Panc1 (cell line): ENCODE results near the gene NKAIN4. TPM values are rescaled to one million over a fixed set of nuclear protein-coding genes. Genes with fewer than 3 reads are reported as not detected.

ENCODE experiments used
- ATAC-seq: fragments of 200-7000 bp; cut with Tn5 transposase; 2 replicates; pipeline ENCODE4 v1.9.1; 2020; ENCODE audit warnings: mild to moderate bottlenecking, moderate library complexity
- BruUV-seq: library from RNA; stranded (reverse); fragments of 400-500 nt; replicated peaks from 2 replicates; lab custom pipeline; 2021; lab: Mats Ljungman, UMichigan
- CTCF ChIA-PET: fragments of 300-600 bp; sonication (Branson Sonifier 250); formaldehyde crosslinking; loops from one replicate; lab custom pipeline; 2022; ENCODE audit warnings: antibody characterized with exemption; lab: Charles Lee
- POLR2A ChIA-PET: fragments of 300-600 bp; sonication (Branson Sonifier 250); formaldehyde crosslinking; loops from one replicate; lab custom pipeline; 2022; ENCODE audit warnings: antibody characterized with exemption; lab: Charles Lee
- DNase-seq: peaks from one replicate; pipeline ENCODE4 v3.0.0-alpha.2; 2010; ENCODE audit warnings: low read depth, low spot score
- H3K27ac ChIP-seq: 2 replicates; pipeline ENCODE4 v1.5.1; 2011; ENCODE audit warnings: mild to moderate bottlenecking, low read length, inconsistent platforms
- H3K27me3 ChIP-seq: fragments of 200-500 bp; sonication (Bioruptor generic); 2 replicates; pipeline ENCODE4 v1.6.0; 2014; ENCODE audit warnings: low read length, inconsistent platforms; ENCODE audit not compliant: control insufficient read depth, insufficient read depth
- H3K36me3 ChIP-seq: fragments of 200-500 bp; sonication (Bioruptor generic); 2 replicates; pipeline ENCODE4 v1.5.1; 2014; ENCODE audit warnings: inconsistent platforms, mild to moderate bottlenecking, low read length, moderate library complexity; ENCODE audit not compliant: control insufficient read depth, insufficient read depth
- H3K4me1 ChIP-seq: 2 replicates; pipeline ENCODE4 v1.5.1; 2011; ENCODE audit warnings: inconsistent platforms, mild to moderate bottlenecking, low read length, moderate library complexity; ENCODE audit not compliant: control insufficient read depth, insufficient read depth
- H3K4me3 ChIP-seq, 2 experiments: 2 replicates each; pipeline ENCODE4 v1.5.1; 2011 to 2012; ENCODE audit warnings: low read depth in 2 of 2, low read length in 2 of 2, mild to moderate bottlenecking in 2 of 2, inconsistent platforms in 1 of 2, moderate library complexity in 1 of 2
- H3K9me3 ChIP-seq: fragments of 200-500 bp; sonication (Bioruptor generic); 2 replicates; pipeline ENCODE4 v1.5.1; 2014; ENCODE audit warnings: low read depth, mild to moderate bottlenecking, inconsistent platforms, low read length, moderate library complexity; ENCODE audit not compliant: control insufficient read depth, insufficient read depth
- POLR2AphosphoS5 ChIP-seq: IDR thresholded peaks from 2 replicates; pipeline ENCODE4 v1.6.1; 2012; ENCODE audit warnings: mild to moderate bottlenecking, low read depth, low read length, moderate library complexity
- SIN3A ChIP-seq: IDR thresholded peaks from 2 replicates; pipeline ENCODE4 v1.6.1; 2012; ENCODE audit warnings: low read depth, mild to moderate bottlenecking, low read length, moderate library complexity, borderline replicate concordance; ENCODE audit not compliant: insufficient read depth
- TCF7L2 ChIP-seq: IDR thresholded peaks from 2 replicates; pipeline ENCODE4 v1.6.1; 2011; ENCODE audit warnings: mild to moderate bottlenecking, low read depth, low read length, inconsistent platforms
- in situ Hi-C: cut with HindIII; loops from 2 replicates; pipeline ENCODE4 v1.10.0; 2016; ENCODE audit warnings: low sequenced_read_pairs, low pct_unique_long_range_greater_than_20kb
- intact Hi-C: fragments of 100-400 bp; cut with micrococcal nuclease; formaldehyde crosslinking; loops from one replicate; pipeline ENCODE4 v1.10.0; 2022; ENCODE audit not compliant: unreplicated experiment
- total RNA-seq: library from RNA; stranded (reverse); gene quantifications from one replicate; pipeline ENCODE4 v1.2.1, GENCODE V29; 2021; ENCODE audit not compliant: unreplicated experiment
- TF ChIP-seq, protein P1 (sequence below), 2 experiments: IDR thresholded peaks; 2 replicates each; pipeline ENCODE4 v1.6.1; 2011 to 2012; ENCODE audit warnings: low read depth in 2 of 2, control low read depth in 1 of 2, low read length in 1 of 2, mild to moderate bottlenecking in 1 of 2, moderate library complexity in 1 of 2; ENCODE audit not compliant: insufficient read depth in 1 of 2
- TF ChIP-seq, protein P2 (sequence below): fragments of 450-650 bp; IDR thresholded peaks from 2 replicates; pipeline ENCODE4 v1.5.1; 2017; ENCODE audit warnings: mild to moderate bottlenecking

Gene NKAIN4
- total RNA-seq, 1 experiment from 2014 or later, result 5.5 TPM

DNA sequence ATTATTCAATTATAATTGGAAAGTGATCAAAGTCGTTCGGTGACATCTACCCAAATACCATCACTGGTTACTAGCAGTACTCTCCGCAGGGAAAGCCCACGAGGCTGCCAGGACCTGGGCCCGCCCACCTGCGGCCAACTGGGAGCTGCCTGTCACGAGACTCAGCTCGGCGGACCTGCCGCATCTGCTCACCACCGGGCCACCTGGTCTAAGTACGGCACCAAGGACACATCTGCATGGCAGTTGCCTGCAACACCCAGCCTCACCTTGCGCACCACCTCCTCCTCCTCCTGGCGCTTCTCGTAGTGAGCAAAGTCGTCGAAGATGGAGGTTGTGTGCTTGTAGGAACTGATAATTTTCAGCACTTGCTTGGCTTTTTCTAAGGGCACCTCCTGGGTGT lies 52.2 kb downstream of the NKAIN4 start:
- H3K27ac ChIP-seq, result no peak overlapping the region
- in situ Hi-C loops (no loop called here), intact Hi-C loops (no loop called here)
- no peak for ATAC-seq
- H3K27me3 ChIP-seq, result no peaks in the 10 kb centered on the region
- H3K4me3 ChIP-seq, result no peak overlapping the region
- H3K36me3 ChIP-seq, result peaks cover 8% of the 10 kb centered on the region
- H3K4me1 ChIP-seq, result 0 out of 2 replicates have a peak, but pooled peaks cover 2% of the 10 kb centered on the region
- CTCF ChIA-PET, result no interaction called here
- POLR2A ChIA-PET, result no interaction called here
- no peaks in the 10 kb centered on the region for H3K9me3 ChIP-seq
- no peak for DNase-seq
- TF ChIP-seq TCF7L2, result no peak
- no peak for TF ChIP-seq POLR2AphosphoS5
- TF ChIP-seq, protein P1, sequence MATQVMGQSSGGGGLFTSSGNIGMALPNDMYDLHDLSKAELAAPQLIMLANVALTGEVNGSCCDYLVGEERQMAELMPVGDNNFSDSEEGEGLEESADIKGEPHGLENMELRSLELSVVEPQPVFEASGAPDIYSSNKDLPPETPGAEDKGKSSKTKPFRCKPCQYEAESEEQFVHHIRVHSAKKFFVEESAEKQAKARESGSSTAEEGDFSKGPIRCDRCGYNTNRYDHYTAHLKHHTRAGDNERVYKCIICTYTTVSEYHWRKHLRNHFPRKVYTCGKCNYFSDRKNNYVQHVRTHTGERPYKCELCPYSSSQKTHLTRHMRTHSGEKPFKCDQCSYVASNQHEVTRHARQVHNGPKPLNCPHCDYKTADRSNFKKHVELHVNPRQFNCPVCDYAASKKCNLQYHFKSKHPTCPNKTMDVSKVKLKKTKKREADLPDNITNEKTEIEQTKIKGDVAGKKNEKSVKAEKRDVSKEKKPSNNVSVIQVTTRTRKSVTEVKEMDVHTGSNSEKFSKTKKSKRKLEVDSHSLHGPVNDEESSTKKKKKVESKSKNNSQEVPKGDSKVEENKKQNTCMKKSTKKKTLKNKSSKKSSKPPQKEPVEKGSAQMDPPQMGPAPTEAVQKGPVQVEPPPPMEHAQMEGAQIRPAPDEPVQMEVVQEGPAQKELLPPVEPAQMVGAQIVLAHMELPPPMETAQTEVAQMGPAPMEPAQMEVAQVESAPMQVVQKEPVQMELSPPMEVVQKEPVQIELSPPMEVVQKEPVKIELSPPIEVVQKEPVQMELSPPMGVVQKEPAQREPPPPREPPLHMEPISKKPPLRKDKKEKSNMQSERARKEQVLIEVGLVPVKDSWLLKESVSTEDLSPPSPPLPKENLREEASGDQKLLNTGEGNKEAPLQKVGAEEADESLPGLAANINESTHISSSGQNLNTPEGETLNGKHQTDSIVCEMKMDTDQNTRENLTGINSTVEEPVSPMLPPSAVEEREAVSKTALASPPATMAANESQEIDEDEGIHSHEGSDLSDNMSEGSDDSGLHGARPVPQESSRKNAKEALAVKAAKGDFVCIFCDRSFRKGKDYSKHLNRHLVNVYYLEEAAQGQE (IDR thresholded peaks at IDR 0.05; ENCODE audit: insufficient read depth in 1 of 2, low read depth in 2 of 2, low read length in 1 of 2), result no peak
- TF ChIP-seq SIN3A, result no peak
- TF ChIP-seq, protein P2, sequence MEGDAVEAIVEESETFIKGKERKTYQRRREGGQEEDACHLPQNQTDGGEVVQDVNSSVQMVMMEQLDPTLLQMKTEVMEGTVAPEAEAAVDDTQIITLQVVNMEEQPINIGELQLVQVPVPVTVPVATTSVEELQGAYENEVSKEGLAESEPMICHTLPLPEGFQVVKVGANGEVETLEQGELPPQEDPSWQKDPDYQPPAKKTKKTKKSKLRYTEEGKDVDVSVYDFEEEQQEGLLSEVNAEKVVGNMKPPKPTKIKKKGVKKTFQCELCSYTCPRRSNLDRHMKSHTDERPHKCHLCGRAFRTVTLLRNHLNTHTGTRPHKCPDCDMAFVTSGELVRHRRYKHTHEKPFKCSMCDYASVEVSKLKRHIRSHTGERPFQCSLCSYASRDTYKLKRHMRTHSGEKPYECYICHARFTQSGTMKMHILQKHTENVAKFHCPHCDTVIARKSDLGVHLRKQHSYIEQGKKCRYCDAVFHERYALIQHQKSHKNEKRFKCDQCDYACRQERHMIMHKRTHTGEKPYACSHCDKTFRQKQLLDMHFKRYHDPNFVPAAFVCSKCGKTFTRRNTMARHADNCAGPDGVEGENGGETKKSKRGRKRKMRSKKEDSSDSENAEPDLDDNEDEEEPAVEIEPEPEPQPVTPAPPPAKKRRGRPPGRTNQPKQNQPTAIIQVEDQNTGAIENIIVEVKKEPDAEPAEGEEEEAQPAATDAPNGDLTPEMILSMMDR, result no peak
- BruUV-seq, result no TSS peak

DNA sequence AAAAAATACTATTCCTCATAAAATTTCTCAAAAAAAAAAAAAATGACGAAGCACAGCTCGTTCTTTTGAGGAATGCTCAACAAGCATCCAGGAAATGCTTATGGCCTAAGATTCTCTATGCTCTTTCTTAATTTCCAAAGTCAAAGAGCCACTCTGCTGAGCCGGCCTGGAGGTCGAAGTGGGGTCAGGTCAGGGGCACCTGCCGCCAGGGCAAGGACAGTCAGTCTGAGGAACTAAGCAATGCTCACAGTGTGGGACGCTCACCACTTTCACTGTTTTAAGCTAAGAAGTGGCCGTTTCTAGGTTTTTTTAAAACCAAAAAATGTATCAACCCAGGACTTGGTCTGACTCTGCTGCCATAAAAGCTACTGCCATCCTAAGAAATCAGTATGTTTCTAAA lies 55.7 kb downstream of the NKAIN4 start:
- H3K27me3 ChIP-seq, result no peaks in the 10 kb centered on the region
- no peak for DNase-seq
- TF ChIP-seq TCF7L2, result no peak
- TF ChIP-seq, protein P2, result no peak
- TF ChIP-seq, protein P1 (IDR thresholded peaks at IDR 0.05; ENCODE audit: insufficient read depth in 1 of 2, low read depth in 2 of 2, low read length in 1 of 2), result no peak
- TF ChIP-seq SIN3A, result no peak
- no peak for TF ChIP-seq POLR2AphosphoS5
- H3K4me1 ChIP-seq, result 0 out of 2 replicates have a peak, but pooled peaks cover 3% of the 10 kb centered on the region
- CTCF ChIA-PET, result interaction anchor here (0.7 kb wide), 1 partner anchor 34 kb away, joined by 4 read pairs; no protein-coding TSS in a partner anchor
- intact Hi-C loops (no loop called here), in situ Hi-C loops (no loop called here)
- H3K36me3 ChIP-seq, result peaks cover 2% of the 10 kb centered on the region
- no TSS peak for BruUV-seq
- ATAC-seq, result no peak
- no peak overlapping the region for H3K4me3 ChIP-seq
- POLR2A ChIA-PET, result interaction anchor here (0.6 to 0.7 kb wide), 2 partner anchors 18 to 241 kb away, joined by 5 to 11 read pairs; no protein-coding TSS in a partner anchor
- H3K27ac ChIP-seq, result no peak overlapping the region
- no peaks in the 10 kb centered on the region for H3K9me3 ChIP-seq
